ENCODE data around the gene PAPLN. TPM values are rescaled to one million over a fixed set of nuclear protein-coding genes. Genes with fewer than 3 reads are reported as not detected.

Gene PAPLN
- total and polyA plus RNA-seq, 2 of the 13 experiments (the other 11 are each of a cell fraction or from before 2014, with no cell fraction given), result not detected

DNA sequence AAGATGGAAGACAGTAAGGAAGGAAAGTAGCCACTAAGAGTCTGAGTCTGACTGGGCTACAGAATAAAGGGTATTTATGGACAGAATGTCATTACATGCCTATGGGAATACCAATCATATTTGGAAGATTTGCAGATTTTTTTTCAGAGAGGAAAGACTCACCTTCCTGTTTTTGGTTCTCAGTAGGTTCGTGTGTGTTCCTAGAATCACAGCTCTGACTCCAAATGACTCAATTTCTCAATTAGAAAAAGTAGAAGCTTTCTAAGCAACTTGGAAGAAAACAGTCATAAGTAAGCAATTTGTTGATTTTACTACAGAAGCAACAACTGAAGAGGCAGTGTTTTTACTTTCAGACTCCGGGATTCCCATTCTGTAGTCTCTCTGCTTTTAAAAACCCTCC, 15.4 kb upstream of the PAPLN start:
- no peak overlapping the region for H3K27ac ChIP-seq (ENCODE audit: extremely low read length, insufficient read depth, low read length)
- H2AFZ ChIP-seq (ENCODE audit: low read length), result no peak overlapping the region
- ChIA-PET POLR2A (no interaction called here), CTCF (ENCODE audit: low intra/inter-chr PET ratio, low total read pairs) (no interaction called here)
- TF ChIP-seq TAF15 (IDR thresholded peaks at IDR 0.05; ENCODE audit: low read depth, low read length, poor library complexity, severe bottlenecking), result no peak
- no peak for TF ChIP-seq ELF4 (CRISPR knock-in tag; IDR thresholded peaks at IDR 0.05; ENCODE audit: borderline replicate concordance)
- no peak for TF ChIP-seq TFE3 (CRISPR knock-in tag; IDR thresholded peaks at IDR 0.05)
- TF ChIP-seq, protein P1, sequence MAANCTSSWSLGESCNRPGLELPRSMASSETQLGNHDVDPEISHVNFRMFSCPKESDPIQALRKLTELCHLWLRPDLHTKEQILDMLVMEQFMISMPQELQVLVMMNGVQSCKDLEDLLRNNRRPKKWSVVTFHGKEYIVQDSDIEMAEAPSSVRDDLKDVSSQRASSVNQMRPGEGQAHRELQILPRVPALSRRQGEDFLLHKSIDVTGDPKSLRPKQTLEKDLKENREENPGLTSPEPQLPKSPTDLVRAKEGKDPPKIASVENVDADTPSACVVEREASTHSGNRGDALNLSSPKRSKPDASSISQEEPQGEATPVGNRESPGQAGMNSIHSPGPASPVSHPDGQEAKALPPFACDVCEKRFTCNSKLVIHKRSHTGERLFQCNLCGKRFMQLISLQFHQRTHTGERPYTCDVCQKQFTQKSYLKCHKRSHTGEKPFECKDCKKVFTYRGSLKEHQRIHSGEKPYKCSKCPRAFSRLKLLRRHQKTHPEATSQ (CRISPR knock-in tag; IDR thresholded peaks at IDR 0.05; ENCODE audit: borderline replicate concordance), result no peak
- TF ChIP-seq ZSCAN21 (CRISPR knock-in tag; IDR thresholded peaks at IDR 0.05; ENCODE audit: borderline replicate concordance), result no peak
- H3K4me2 ChIP-seq (ENCODE audit: low read depth, low read length), result no peak overlapping the region
- no peaks in the 10 kb centered on the region for H3K27me3 ChIP-seq (ENCODE audit: control insufficient read depth in 1 of 2, insufficient read depth in 2 of 2, low read length in 2 of 2)
- WGBS (ENCODE audit: low lambda C conversion rate), result 97% methylated on average over 2 of the region's 2 CpGs
- no peak overlapping the region for H3K9ac ChIP-seq (ENCODE audit: insufficient read depth, low read depth, low read length)
- in situ Hi-C loops (cut with HindIII; ENCODE audit: extremely low pct_ligation_motif_present, low pct_unique_long_range_greater_than_20kb), result no loop called here
- BruUV-seq (replicated peaks), result no TSS peak
- FAIRE-seq (no peak), ATAC-seq (no peak), DNase-seq (ENCODE audit: low spot score) (no peak)
- H3K36me3 ChIP-seq (replicated peaks in 1 of 2; ENCODE audit: control insufficient read depth in 1 of 2, insufficient read depth in 2 of 2, low read length in 2 of 2), result peaks cover 6 to 28% of the 10 kb centered on the region in 2 experiments
- H3K79me2 ChIP-seq (ENCODE audit: insufficient read depth, low read length), result no peaks in the 10 kb centered on the region
- intact Hi-C loops (cut with micrococcal nuclease; ENCODE audit: unreplicated experiment), result no loop called here
- no peak overlapping the region for H3K4me3 ChIP-seq (replicated peaks in 1 of 3; ENCODE audit: insufficient read depth in 1 of 3, low read depth in 2 of 3, low read length in 3 of 3)
- no peaks in the 10 kb centered on the region for H3K9me3 ChIP-seq (ENCODE audit: low read length)
- peaks cover 21% of the 10 kb centered on the region for H3K4me1 ChIP-seq (ENCODE audit: insufficient read depth, low read length)
- H4K20me1 ChIP-seq (ENCODE audit: insufficient read depth, low read length), result no peaks in the 10 kb centered on the region

- POLR2A ChIA-PET, result no interaction called here
- intact Hi-C loops (cut with micrococcal nuclease; ENCODE audit: unreplicated experiment) (no loop called here), in situ Hi-C loops (cut with HindIII; ENCODE audit: extremely low pct_ligation_motif_present, low pct_unique_long_range_greater_than_20kb) (no loop called here)
- no peaks in the 10 kb centered on the region for H4K20me1 ChIP-seq (ENCODE audit: insufficient read depth, low read length)
- H2AFZ ChIP-seq (ENCODE audit: low read length), result no peak overlapping the region
- BruUV-seq (replicated peaks), result no TSS peak
- H3K4me1 ChIP-seq (ENCODE audit: insufficient read depth, low read length), result peaks cover 26% of the 10 kb centered on the region
- WGBS (ENCODE audit: low lambda C conversion rate), result 84% methylated on average over 4 of the region's 5 CpGs
- H3K4me3 ChIP-seq (replicated peaks in 1 of 3; ENCODE audit: insufficient read depth in 1 of 3, low read depth in 2 of 3, low read length in 3 of 3), result no peak overlapping the region
- H3K27me3 ChIP-seq (ENCODE audit: control insufficient read depth in 1 of 2, insufficient read depth in 2 of 2, low read length in 2 of 2), result no peaks in the 10 kb centered on the region
- no peak for ATAC-seq
- CTCF ChIA-PET (ENCODE audit: low intra/inter-chr PET ratio, low total read pairs), result no interaction called here
- H3K27ac ChIP-seq (ENCODE audit: extremely low read length, insufficient read depth, low read length), result no peak overlapping the region
- no peak overlapping the region for H3K9ac ChIP-seq (ENCODE audit: insufficient read depth, low read depth, low read length)
- H3K9me3 ChIP-seq (ENCODE audit: low read length), result no peaks in the 10 kb centered on the region
- no peak for FAIRE-seq
- peaks cover 5 to 21% of the 10 kb centered on the region in 2 experiments for H3K36me3 ChIP-seq (replicated peaks in 1 of 2; ENCODE audit: control insufficient read depth in 1 of 2, insufficient read depth in 2 of 2, low read length in 2 of 2)
- H3K79me2 ChIP-seq (ENCODE audit: insufficient read depth, low read length), result no peaks in the 10 kb centered on the region
- H3K4me2 ChIP-seq (ENCODE audit: low read depth, low read length), result no peak overlapping the region
- no peak for DNase-seq (ENCODE audit: low spot score)
- TF ChIP-seq BCLAF1 (IDR thresholded peaks at IDR 0.05), result no peak
- no peak for TF ChIP-seq HDAC1 (CRISPR knock-in tag; IDR thresholded peaks at IDR 0.05)
- TF ChIP-seq ZFP90 (CRISPR knock-in tag; IDR thresholded peaks at IDR 0.05; ENCODE audit: borderline replicate concordance), result no peak
- no peak for TF ChIP-seq LCORL (IDR thresholded peaks at IDR 0.05)
- TF ChIP-seq LCORL (CRISPR knock-in tag; IDR thresholded peaks at IDR 0.05), result no peak
- no peak for TF ChIP-seq ZNF639 (CRISPR knock-in tag; conservative IDR thresholded peaks at IDR 0.05)
- no peak for TF ChIP-seq RAD51 (IDR thresholded peaks at IDR 0.05; ENCODE audit: borderline replicate concordance)
Observed at GRCh38 chr14:73223049-73223448, 14.3 kb upstream of the PAPLN start.
